ENCODE measurements around the gene SELP. TPM values are rescaled to one million over a fixed set of nuclear protein-coding genes. Genes with fewer than 3 reads are reported as not detected.

Gene SELP
- not detected in 5 replicates for total RNA-seq (2022; extraction: Qiagen RNA extraction)

GRCh38 chr1:169630006-169630405 is at the start of gene SELP:
Gene SELP (minus strand): TSS chr1:169630124. CDS start chr1:169630074, 50 bp downstream.

DNA sequence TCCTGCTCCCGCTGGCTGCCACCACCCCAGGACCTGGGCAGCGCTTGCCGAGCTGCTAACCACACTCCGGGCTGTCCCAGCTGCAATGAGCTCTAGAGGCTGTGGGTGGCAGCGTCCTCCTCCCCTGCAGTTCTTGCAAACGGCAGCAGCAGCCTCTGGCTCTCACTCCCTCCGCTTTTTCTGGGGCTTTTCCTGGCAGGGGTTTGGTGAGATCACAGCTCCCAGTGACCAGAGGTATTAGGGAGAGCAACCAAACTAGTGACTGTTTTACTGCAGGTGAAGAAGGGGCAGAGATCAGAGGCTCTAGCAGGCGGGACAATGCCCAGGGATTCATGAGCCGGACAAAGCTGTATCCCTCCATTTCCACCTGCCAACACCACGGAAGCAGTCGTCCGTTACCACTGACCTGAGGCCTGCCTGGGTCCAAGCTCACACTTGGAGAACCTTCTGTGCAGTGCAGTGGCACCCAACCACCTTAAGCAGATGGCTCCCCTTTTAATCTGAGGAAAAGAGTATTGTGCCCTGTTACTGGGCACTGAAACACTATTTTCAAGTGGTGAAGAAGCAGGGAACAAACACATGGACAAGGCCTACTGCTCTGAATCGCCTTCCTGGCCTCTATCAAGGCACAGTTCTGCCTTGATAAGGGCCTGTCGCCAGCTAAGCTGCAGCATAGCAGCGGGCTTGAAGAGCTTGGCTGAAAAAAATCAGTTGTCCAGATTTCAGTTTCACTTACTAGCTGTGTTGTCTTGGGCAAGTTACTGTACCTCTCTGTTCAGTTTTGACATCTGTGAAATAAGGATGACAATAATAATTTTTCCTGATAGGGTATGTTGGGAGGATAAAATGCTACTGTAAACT is 43.3 kb downstream of the SELP start, which contains the start of gene F5:
Gene F5, minus strand, starts transcription at position 87 of the 861 bp plus-strand sequence. CDS start 95 bp downstream, outside the sequence.

Other genes with a start within 250 kb of the SELP start
- 0.10 to 0.22 TPM (median 0.11 TPM) in 5 replicates for gene CCDC181, start 202.7 kb downstream of the SELP start, total RNA-seq (2022; extraction: Qiagen RNA extraction)
- gene SLC19A2, start 144.2 kb downstream of the SELP start, total RNA-seq (2022; extraction: Qiagen RNA extraction): 31.7 to 39.7 TPM (median 33.7 TPM) in 5 replicates
- gene F5, start 43.6 kb downstream of the SELP start, total RNA-seq (2022; extraction: Qiagen RNA extraction): 0.06 to 0.45 TPM (median 0.16 TPM) in 5 replicates
- gene SELL, start 81.5 kb upstream of the SELP start, total RNA-seq (2022; extraction: Qiagen RNA extraction): 0.12 to 0.35 TPM (median 0.20 TPM) in 5 replicates
- gene SELE, start 104.0 kb upstream of the SELP start, total RNA-seq (2022; extraction: Qiagen RNA extraction): not detected in 5 replicates
- gene METTL18, start 164.8 kb upstream of the SELP start, total RNA-seq (2022; extraction: Qiagen RNA extraction): 4.6 to 5.7 TPM (median 5.0 TPM) in 5 replicates

Data from A549 treated with AZD2906 at 1 μM for 4 hours (cell line).